Right lobe of liver (tissue), 4 donors: ENCODE data around the gene ASAP2.

Experiments used
- POLR2A ChIP-seq: fragments of 450-650 bp; IDR thresholded peaks from one replicate; pipeline ENCODE4 v1.6.1; 2017; ENCODE audit warnings: antibody characterized with exemption, mild to moderate bottlenecking
- TF ChIP-seq, protein P1 (sequence below), 4 donors: fragments of 200-600 bp in 3 of 4; fragments of 450-650 bp in 1 of 4; IDR thresholded peaks; one replicate each; pipeline versions ENCODE4 v1.5.1 to v1.8.0; 2016 to 2022; ENCODE audit warnings: antibody characterized with exemption in 4 of 4, mild to moderate bottlenecking in 2 of 4
- donor health status: DM: no; HTN: no; CAD: no.
- donor health status: DM: no; HTN: no; CAD: no.
- donor health status: DM: no; HTN: yes; CAD: no.

- TF ChIP-seq, protein P1, sequence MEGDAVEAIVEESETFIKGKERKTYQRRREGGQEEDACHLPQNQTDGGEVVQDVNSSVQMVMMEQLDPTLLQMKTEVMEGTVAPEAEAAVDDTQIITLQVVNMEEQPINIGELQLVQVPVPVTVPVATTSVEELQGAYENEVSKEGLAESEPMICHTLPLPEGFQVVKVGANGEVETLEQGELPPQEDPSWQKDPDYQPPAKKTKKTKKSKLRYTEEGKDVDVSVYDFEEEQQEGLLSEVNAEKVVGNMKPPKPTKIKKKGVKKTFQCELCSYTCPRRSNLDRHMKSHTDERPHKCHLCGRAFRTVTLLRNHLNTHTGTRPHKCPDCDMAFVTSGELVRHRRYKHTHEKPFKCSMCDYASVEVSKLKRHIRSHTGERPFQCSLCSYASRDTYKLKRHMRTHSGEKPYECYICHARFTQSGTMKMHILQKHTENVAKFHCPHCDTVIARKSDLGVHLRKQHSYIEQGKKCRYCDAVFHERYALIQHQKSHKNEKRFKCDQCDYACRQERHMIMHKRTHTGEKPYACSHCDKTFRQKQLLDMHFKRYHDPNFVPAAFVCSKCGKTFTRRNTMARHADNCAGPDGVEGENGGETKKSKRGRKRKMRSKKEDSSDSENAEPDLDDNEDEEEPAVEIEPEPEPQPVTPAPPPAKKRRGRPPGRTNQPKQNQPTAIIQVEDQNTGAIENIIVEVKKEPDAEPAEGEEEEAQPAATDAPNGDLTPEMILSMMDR (IDR thresholded peaks at IDR 0.05) = no peak
- no peak for TF ChIP-seq POLR2A
Observed at GRCh38 chr2:9370746-9371145, 164.1 kb downstream of the ASAP2 start.
